AG20443 (cell line): ENCODE results near the gene STXBP5L.
A peak's percentile ranks its signal among the peaks of the same experiment; 100 is the strongest.
"Not testable (repeated sequence)": the region's sequence is repeated elsewhere in the genome, so short reads cannot be mapped to it uniquely, and the experiment has no call there.

Experiments
- DNase-seq: peaks from one replicate; pipeline ENCODE4 v3.0.0; 2012; ENCODE audit warnings: low spot score, mixed read lengths

Gene STXBP5L

GRCh38 chr3:121431726-121432517, 523.9 kb downstream of the STXBP5L start:
- peak; percentile 62 for DNase-seq

GRCh38 chr3:121436074-121436473, 528.1 kb downstream of the STXBP5L start:
- DNase-seq, result no peak

- DNase-seq, result no peak
These were observed 528.6 kb downstream of the STXBP5L start for GRCh38 chr3:121436641-121437040.

- no peak for DNase-seq
These were observed 535.5 kb downstream of the STXBP5L start for GRCh38 chr3:121443456-121443855.

- DNase-seq, result not testable (repeated sequence)
These were observed 543.7 kb downstream of the STXBP5L start for GRCh38 chr3:121451752-121452151.

GRCh38 chr3:121462565-121462964, 554.6 kb downstream of the STXBP5L start:
- DNase-seq, result no peak

- DNase-seq, result no peak
These were observed 555.7 kb downstream of the STXBP5L start for GRCh38 chr3:121463745-121464144.

GRCh38 chr3:121467085-121467484, 559.1 kb downstream of the STXBP5L start:
- no peak for DNase-seq

- DNase-seq, result no peak
These were observed 565.0 kb downstream of the STXBP5L start for GRCh38 chr3:121473001-121473400.
